ENCODE measurements around the gene KRTAP10-12. TPM values are rescaled to one million over a fixed set of nuclear protein-coding genes. Genes with fewer than 3 reads are reported as not detected.
"Not testable (repeated sequence)": the region's sequence is repeated elsewhere in the genome, so short reads cannot be mapped to it uniquely, and the experiment has no call there.

Gene KRTAP10-12
- total RNA-seq, 1 experiment from 2014 or later = not detected

DNA sequence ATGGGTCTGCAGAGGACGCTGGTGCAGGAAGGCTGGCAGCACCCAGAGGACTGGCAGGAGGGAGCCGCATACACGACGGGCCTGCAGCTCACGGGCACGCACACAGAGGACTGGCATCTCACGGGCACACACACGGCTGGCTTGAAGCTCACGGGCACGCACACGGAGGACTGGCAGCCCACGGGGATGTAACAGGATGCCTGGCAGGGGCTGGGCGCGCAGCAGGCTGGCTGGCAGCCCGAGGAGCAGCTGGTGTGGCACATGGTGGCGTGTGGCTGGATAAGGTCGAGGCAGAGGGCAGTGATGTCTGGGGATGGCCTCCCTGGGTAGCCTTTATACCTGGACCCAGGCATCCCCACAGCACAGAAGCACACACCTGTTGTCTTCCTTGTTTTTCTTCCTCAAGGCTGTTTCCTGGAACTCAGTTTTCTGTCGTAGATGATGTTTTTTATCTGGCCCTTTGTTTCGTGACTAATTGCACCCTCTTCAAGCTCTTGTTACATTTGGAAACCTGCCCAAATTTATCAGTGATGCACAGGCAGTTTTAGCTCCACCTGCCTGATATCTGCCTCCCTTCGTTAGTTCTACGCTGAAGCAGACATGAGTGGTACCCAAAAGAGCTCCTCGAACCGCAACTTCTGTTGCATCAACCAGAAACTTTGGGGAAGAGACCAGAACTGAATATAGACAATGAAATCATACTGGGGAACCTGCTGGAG lies 15.0 kb upstream of the KRTAP10-12 start, which contains the start of gene KRTAP12-1:
KRTAP12-1 (minus strand) TSS at position 303 of the 719 bp plus-strand sequence; CDS start at position 263, 40 bp downstream.
- Mint-ChIP-seq H3K27ac (ENCODE audit: low read depth, unreplicated experiment) (no peak within 1 kb of the TSS), H3K9me3 (ENCODE audit: unreplicated experiment) (no peaks in the 10 kb centered on the region), H3K36me3 (ENCODE audit: insufficient read depth, unreplicated experiment) (no peaks in the 10 kb centered on the region), H3K27me3 (ENCODE audit: insufficient read depth, unreplicated experiment) (peaks cover 96% of the 10 kb centered on the region), H3K4me1 (ENCODE audit: insufficient read depth, unreplicated experiment) (no peaks in the 10 kb centered on the region), H3K4me3 (ENCODE audit: unreplicated experiment) (no peak within 1 kb of the TSS)
- DNase-seq (ENCODE audit: unreplicated experiment) = peak; percentile 4
- TF ChIP-seq, protein P1, sequence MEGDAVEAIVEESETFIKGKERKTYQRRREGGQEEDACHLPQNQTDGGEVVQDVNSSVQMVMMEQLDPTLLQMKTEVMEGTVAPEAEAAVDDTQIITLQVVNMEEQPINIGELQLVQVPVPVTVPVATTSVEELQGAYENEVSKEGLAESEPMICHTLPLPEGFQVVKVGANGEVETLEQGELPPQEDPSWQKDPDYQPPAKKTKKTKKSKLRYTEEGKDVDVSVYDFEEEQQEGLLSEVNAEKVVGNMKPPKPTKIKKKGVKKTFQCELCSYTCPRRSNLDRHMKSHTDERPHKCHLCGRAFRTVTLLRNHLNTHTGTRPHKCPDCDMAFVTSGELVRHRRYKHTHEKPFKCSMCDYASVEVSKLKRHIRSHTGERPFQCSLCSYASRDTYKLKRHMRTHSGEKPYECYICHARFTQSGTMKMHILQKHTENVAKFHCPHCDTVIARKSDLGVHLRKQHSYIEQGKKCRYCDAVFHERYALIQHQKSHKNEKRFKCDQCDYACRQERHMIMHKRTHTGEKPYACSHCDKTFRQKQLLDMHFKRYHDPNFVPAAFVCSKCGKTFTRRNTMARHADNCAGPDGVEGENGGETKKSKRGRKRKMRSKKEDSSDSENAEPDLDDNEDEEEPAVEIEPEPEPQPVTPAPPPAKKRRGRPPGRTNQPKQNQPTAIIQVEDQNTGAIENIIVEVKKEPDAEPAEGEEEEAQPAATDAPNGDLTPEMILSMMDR (IDR thresholded peaks at IDR 0.05; ENCODE audit: unreplicated experiment) = no peak
- BruUV-seq (replicated peaks) = no TSS peak
- intact Hi-C loops (cut with micrococcal nuclease) = no loop called here
- ChIA-PET POLR2A (interaction anchor here (1.2 kb wide), 1 partner anchor 16 kb away, joined by 4 read pairs; the partner anchor contains the start of gene KRTAP12-2), CTCF (interaction anchor here (0.5 kb wide), 1 partner anchor 178 kb away, joined by 3 read pairs; no protein-coding TSS in a partner anchor)

GRCh38 chr21:44682580-44683151 lies 14.3 kb upstream of the KRTAP10-12 start:
- ChIA-PET CTCF (interaction anchor here (0.5 kb wide), 1 partner anchor 178 kb away, joined by 3 read pairs; no protein-coding TSS in a partner anchor), POLR2A (interaction anchor here (1.2 kb wide), 1 partner anchor 16 kb away, joined by 4 read pairs; the partner anchor contains the start of gene KRTAP12-2)
- no peaks in the 10 kb centered on the region for H3K4me1 Mint-ChIP-seq (ENCODE audit: insufficient read depth, unreplicated experiment)
- H3K9me3 Mint-ChIP-seq (ENCODE audit: unreplicated experiment) = no peaks in the 10 kb centered on the region
- H3K27ac Mint-ChIP-seq (ENCODE audit: low read depth, unreplicated experiment) = no peak overlapping the region
- no peak for DNase-seq (ENCODE audit: unreplicated experiment)
- H3K36me3 Mint-ChIP-seq (ENCODE audit: insufficient read depth, unreplicated experiment) = no peaks in the 10 kb centered on the region
- H3K4me3 Mint-ChIP-seq (ENCODE audit: unreplicated experiment) = no peak overlapping the region
- BruUV-seq (replicated peaks) = no TSS peak
- TF ChIP-seq, protein P1 (IDR thresholded peaks at IDR 0.05; ENCODE audit: unreplicated experiment) = no peak
- intact Hi-C loops (cut with micrococcal nuclease) = no loop called here
- peaks cover 96% of the 10 kb centered on the region for H3K27me3 Mint-ChIP-seq (ENCODE audit: insufficient read depth, unreplicated experiment)

DNA sequence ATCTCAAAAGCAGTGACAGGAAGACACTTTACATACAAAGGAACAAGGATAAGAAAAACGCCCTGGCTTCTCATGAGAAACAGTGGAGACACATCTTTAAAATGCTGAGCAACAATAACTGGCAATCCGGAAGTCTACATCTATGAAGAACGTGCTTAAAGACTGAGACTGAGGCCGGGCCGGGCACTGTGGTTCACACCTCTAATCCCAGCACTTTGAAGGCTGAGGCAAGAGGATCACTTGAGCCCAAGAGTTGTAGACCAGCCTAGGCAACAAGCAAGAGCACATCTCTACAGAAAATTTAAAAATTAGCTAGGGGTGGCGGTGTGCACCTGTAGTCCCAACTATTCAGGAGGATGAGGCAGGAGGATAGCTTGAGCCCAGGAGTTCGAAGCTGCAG lies 12.9 kb upstream of the KRTAP10-12 start:
- Mint-ChIP-seq H3K27ac (ENCODE audit: low read depth, unreplicated experiment) (no peak overlapping the region), H3K36me3 (ENCODE audit: insufficient read depth, unreplicated experiment) (no peaks in the 10 kb centered on the region), H3K27me3 (ENCODE audit: insufficient read depth, unreplicated experiment) (peaks cover 96% of the 10 kb centered on the region), H3K4me3 (ENCODE audit: unreplicated experiment) (no peak overlapping the region), H3K9me3 (ENCODE audit: unreplicated experiment) (no peaks in the 10 kb centered on the region), H3K4me1 (ENCODE audit: insufficient read depth, unreplicated experiment) (no peaks in the 10 kb centered on the region)
- CTCF ChIA-PET = interaction anchor here (0.5 to 0.8 kb wide), 3 partner anchors 59 to 454 kb away, joined by 3 read pairs; no protein-coding TSS in a partner anchor
- no peak for DNase-seq (ENCODE audit: unreplicated experiment)
- intact Hi-C loops (cut with micrococcal nuclease) = no loop called here
- POLR2A ChIA-PET = no interaction called here
- BruUV-seq (replicated peaks) = no TSS peak
- TF ChIP-seq, protein P1 (IDR thresholded peaks at IDR 0.05; ENCODE audit: unreplicated experiment) = no peak

DNA sequence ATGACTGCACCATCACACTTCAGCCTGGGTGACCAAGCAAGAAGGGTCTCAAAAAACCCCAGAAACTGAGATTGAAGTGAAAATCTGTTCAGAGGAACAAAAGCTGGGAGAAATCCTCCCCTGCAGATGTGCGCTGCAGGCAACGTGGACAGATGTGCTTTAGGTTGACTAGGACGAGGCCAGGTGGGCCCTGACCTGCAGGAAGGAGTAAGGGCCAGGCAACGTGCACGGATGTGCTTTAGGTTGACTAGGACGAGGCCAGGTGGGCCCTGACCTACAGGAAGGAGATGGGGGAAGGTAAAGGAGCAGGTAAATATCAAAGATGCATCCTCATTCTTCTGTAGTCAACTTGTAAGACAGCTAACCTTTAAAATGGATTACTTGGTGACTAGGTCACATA lies 12.5 kb upstream of the KRTAP10-12 start:
- BruUV-seq (replicated peaks) = no TSS peak
- H3K9me3 Mint-ChIP-seq (ENCODE audit: unreplicated experiment) = no peaks in the 10 kb centered on the region
- no peak overlapping the region for H3K4me3 Mint-ChIP-seq (ENCODE audit: unreplicated experiment)
- ChIA-PET POLR2A (no interaction called here), CTCF (interaction anchor here (0.5 to 1.4 kb wide), 2 partner anchors 58 to 453 kb away, joined by 3 read pairs; no protein-coding TSS in a partner anchor)
- peaks cover 92% of the 10 kb centered on the region for H3K27me3 Mint-ChIP-seq (ENCODE audit: insufficient read depth, unreplicated experiment)
- TF ChIP-seq, protein P1 (IDR thresholded peaks at IDR 0.05; ENCODE audit: unreplicated experiment) = no peak
- no peaks in the 10 kb centered on the region for H3K36me3 Mint-ChIP-seq (ENCODE audit: insufficient read depth, unreplicated experiment)
- DNase-seq (ENCODE audit: unreplicated experiment) = no peak
- H3K27ac Mint-ChIP-seq (ENCODE audit: low read depth, unreplicated experiment) = no peak overlapping the region
- intact Hi-C loops (cut with micrococcal nuclease) = no loop called here
- H3K4me1 Mint-ChIP-seq (ENCODE audit: insufficient read depth, unreplicated experiment) = no peaks in the 10 kb centered on the region

DNA sequence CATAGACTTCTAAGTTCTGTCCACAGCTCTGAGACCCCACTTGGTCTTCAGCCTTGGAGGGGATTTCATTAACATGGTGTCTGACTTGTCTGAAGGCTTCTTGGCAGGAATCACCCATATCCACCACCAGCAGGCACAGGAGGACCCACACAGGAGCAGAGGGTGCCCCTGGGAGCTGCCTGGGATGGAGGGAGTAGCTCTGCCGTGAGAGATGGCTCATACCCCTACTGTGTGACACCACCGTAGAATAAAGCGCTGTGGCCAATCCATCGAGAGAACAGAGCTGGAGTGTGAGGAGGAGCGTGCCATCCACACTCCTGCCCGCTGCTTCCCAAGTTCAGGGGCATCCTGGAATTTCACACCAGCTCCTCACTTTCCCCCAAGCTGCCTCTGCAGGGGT lies 11.9 kb upstream of the KRTAP10-12 start:
- CTCF ChIA-PET = interaction anchor here (1.4 kb wide), 1 partner anchor 57 kb away, joined by 3 read pairs; no protein-coding TSS in a partner anchor

More for the DNA sequence above, 11.9 kb upstream of the KRTAP10-12 start:
- POLR2A ChIA-PET; H3K4me1 Mint-ChIP-seq (ENCODE audit: insufficient read depth, unreplicated experiment); BruUV-seq (replicated peaks); H3K27ac Mint-ChIP-seq (ENCODE audit: low read depth, unreplicated experiment); H3K9me3 Mint-ChIP-seq (ENCODE audit: unreplicated experiment); H3K4me3 Mint-ChIP-seq (ENCODE audit: unreplicated experiment); DNase-seq (ENCODE audit: unreplicated experiment); intact Hi-C loops (cut with micrococcal nuclease); H3K36me3 Mint-ChIP-seq (ENCODE audit: insufficient read depth, unreplicated experiment): not testable (repeated sequence)
- H3K27me3 Mint-ChIP-seq (ENCODE audit: insufficient read depth, unreplicated experiment) = peaks cover 92% of the 10 kb centered on the region

All from MCF 10A (cell line).